IPS DF 6.9 (cell line): ENCODE results near the gene CRISPLD2.

Experiments
- DNase-seq: peaks from one replicate; pipeline ENCODE4 v3.0.0-alpha.2; 2013; ENCODE audit warnings: low read depth, low spot score
- H3K27ac ChIP-seq: one replicate; pipeline ENCODE4 v1.5.1; 2013; ENCODE audit warnings: low read length, control low read depth
- H3K27me3 ChIP-seq: 2 replicates; pipeline ENCODE4 v1.6.1; 2013; ENCODE audit warnings: mild to moderate bottlenecking, low read length; ENCODE audit not compliant: control insufficient read depth, insufficient read depth
- H3K36me3 ChIP-seq: 2 replicates; pipeline ENCODE4 v1.6.1; 2013; ENCODE audit warnings: low read length; ENCODE audit not compliant: control insufficient read depth, insufficient read depth
- H3K4me1 ChIP-seq: 2 replicates; pipeline ENCODE4 v1.6.1; 2013; ENCODE audit warnings: low read length; ENCODE audit not compliant: control insufficient read depth, insufficient read depth
- H3K4me3 ChIP-seq: 2 replicates; pipeline ENCODE4 v1.5.1; 2013; ENCODE audit warnings: mild to moderate bottlenecking, low read length
- H3K9me3 ChIP-seq: 2 replicates; pipeline ENCODE4 v1.6.1; 2013; ENCODE audit warnings: low read length, inconsistent platforms; ENCODE audit not compliant: control insufficient read depth, insufficient read depth
- WGBS: extraction: QIAGEN DNeasy Blood & Tissue Kit; methylation state at CpG from one replicate; pipeline ENCODE4 v1.1.7; 2013; ENCODE audit warnings: mixed read lengths, missing lambda C conversion rate; ENCODE audit not compliant: insufficient read length, insufficient coverage; 5-methylcytosine and 5-hydroxymethylcytosine counted together

CRISPLD2 gene

DNA sequence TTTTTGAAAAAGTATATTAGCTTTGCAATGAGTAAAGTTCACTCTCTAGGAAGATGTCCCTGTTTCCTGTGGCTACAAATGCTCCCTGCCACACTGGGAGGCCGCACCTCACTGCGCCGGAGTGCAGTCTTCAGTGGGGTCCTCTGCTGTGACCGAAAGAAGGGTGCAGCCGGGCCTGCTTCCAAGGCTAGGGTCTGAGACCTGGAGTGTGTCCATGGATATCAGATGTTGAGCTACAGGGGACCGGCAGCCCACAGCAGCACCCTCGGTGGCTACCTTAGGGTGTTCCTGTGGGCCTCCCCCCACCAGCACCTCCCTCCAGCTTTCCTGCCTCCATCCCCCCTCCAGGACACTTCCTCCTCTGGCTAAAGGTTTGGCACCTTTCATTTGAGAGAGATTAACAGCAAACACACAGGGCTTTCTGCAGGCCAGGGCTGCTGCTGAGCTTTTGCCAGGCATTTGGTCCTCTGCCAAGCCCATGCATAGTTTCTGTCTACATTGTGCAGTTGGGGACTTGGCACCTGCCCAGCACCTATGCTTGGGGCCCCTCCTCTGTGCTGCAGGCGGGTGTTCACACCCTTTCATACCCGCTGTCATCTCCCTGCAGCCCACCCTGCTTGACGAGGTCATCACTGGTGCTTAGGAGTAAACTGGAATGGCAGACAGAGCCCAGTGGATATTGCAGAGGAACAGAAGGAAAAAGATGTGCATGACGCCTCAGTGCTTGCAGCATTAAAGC lies 33.8 kb upstream of the CRISPLD2 start:
- H3K36me3 ChIP-seq, result no peaks in the 10 kb centered on the region
- no CpG with 5 or more reads among the region's 11 CpGs for WGBS
- DNase-seq, result no peak
- no peak overlapping the region for H3K4me3 ChIP-seq
- H3K9me3 ChIP-seq, result no peaks in the 10 kb centered on the region
- no peaks in the 10 kb centered on the region for H3K4me1 ChIP-seq
- no peaks in the 10 kb centered on the region for H3K27me3 ChIP-seq
- no peak overlapping the region for H3K27ac ChIP-seq

DNA sequence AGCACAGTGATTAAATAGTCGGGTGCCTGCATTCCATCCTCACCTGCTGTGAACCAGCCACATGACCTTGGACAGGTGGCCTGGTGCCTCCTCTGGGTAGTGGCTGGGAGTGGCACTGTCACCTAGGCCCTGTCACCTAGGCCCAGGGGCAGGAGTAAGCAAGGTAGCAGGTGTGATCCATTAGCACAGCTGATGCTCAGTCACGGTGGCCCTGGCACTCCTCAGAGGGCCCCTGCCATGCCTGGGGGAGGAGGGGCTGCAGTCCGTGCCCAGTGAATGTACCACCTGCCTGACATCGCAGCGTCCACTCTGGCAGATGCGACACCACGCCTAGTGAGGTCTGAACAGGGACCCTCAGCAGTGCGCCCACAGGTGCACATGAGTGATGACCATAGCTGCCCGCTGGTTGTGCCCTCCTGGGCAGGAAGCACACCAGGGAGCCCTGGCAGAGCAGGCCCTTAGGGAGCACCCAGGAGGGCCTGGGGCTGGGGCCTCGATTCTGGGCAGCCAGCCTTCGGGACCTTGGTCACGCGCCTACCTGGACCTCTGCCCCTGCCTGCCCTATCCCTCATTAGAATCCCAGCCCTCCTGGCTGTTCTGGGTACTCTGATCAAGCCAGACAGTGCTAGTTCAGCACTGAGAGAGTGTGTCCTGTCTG lies 33.1 kb upstream of the CRISPLD2 start:
- Histone ChIP-seq H3K4me1 (no peaks in the 10 kb centered on the region), H3K9me3 (no peaks in the 10 kb centered on the region), H3K27me3 (no peaks in the 10 kb centered on the region), H3K27ac (no peak overlapping the region), H3K36me3 (no peaks in the 10 kb centered on the region), H3K4me3 (no peak overlapping the region)
- WGBS, result no CpG with 5 or more reads among the region's 13 CpGs
- DNase-seq, result no peak

DNA sequence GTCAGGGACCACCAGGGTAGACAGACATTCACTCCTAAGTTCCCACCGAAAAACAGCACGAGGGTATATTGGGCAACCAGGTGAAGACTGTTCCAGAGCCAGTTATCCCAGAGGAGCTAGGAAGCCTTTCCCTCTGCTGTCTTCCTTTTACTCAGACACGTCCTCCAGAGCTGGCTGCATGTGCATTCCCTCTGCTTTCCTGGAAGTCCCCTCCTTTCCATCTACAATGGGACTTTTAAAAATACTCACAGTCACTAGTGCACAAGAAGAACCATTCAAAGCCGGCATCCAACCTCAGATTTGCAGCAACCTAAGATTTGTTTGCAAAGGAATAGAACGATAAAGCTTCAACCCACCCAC lies 32.5 kb upstream of the CRISPLD2 start:
- Histone ChIP-seq H3K27ac (no peak overlapping the region), H3K9me3 (no peaks in the 10 kb centered on the region), H3K4me1 (no peaks in the 10 kb centered on the region), H3K36me3 (no peaks in the 10 kb centered on the region), H3K4me3 (no peak overlapping the region), H3K27me3 (no peaks in the 10 kb centered on the region)
- WGBS, result no CpG with 5 or more reads among the region's 5 CpGs
- DNase-seq, result no peak

DNA sequence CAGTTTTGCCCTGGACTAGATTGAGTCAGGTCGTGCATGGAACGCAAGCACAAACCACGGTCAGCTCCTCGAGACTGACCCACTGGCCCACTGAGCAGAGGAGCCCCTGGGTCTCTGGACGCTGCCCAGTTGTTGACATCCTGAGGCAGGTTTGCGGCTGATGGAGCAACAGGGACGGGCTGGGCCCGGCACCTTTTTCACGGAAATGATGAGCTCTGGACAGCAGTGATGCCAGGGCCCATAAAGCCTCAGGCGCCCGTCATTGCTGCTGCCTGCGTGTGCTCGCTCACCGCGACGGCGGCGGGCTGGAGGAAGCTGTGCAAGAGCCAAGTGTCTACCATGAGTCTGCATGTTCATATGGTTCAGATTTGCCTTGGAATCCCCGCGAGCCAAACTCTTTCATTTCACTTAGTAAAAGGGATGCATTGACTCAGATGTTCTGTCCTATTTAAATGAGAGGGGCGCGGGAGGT lies 30.8 kb upstream of the CRISPLD2 start:
- H3K9me3 ChIP-seq, result no peaks in the 10 kb centered on the region
- no peaks in the 10 kb centered on the region for H3K27me3 ChIP-seq
- no peaks in the 10 kb centered on the region for H3K36me3 ChIP-seq
- no peak for DNase-seq
- no peak overlapping the region for H3K27ac ChIP-seq
- no peaks in the 10 kb centered on the region for H3K4me1 ChIP-seq
- no CpG with 5 or more reads among the region's 22 CpGs for WGBS
- no peak overlapping the region for H3K4me3 ChIP-seq

DNA sequence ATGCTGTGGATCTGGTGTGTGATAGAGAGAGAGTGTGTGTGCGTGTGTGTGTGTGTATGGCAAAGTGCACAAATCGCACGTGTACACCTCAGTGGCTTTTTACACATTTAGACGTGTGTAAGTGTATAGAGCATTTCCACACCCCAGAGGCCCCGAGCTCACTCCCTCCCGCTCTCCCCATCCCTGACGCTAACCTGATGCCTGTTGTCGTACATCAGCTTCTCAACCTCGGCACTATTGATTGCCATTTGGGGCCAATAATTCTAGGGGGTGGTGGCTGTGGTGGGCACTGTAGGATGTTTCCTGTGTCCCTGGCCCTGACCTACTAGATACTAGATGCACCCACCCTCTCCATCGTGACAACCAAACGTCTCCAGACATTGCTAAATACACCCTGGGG lies 30.4 kb upstream of the CRISPLD2 start:
- Histone ChIP-seq H3K27ac (no peak overlapping the region), H3K27me3 (no peaks in the 10 kb centered on the region), H3K4me3 (no peak overlapping the region), H3K4me1 (no peaks in the 10 kb centered on the region), H3K9me3 (no peaks in the 10 kb centered on the region), H3K36me3 (no peaks in the 10 kb centered on the region)
- WGBS, result no CpG with 5 or more reads among the region's 11 CpGs
- DNase-seq, result no peak

DNA sequence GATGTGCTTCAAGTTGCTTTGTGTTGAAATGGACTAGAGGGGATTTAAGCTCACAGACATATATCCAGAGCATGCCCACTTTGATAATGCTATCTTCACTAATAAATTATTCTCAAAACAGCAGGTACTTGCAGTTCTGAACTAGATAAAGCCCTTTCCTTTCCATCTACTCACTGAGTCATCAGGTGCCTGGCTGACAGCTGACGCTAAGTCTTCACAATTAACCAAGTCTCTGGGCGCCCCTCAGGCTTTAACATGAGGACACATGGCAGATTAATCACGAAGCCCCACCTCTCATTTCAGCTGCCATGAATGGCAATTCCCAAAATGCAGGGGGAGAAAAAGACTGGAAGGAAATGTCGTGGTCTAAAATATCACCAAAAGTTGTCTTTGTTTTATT lies 29.5 kb upstream of the CRISPLD2 start:
- DNase-seq, result no peak
- no CpG with 5 or more reads among the region's 4 CpGs for WGBS
- Histone ChIP-seq H3K27me3 (no peaks in the 10 kb centered on the region), H3K9me3 (no peaks in the 10 kb centered on the region), H3K4me1 (no peaks in the 10 kb centered on the region), H3K36me3 (no peaks in the 10 kb centered on the region), H3K27ac (no peak overlapping the region), H3K4me3 (no peak overlapping the region)

DNA sequence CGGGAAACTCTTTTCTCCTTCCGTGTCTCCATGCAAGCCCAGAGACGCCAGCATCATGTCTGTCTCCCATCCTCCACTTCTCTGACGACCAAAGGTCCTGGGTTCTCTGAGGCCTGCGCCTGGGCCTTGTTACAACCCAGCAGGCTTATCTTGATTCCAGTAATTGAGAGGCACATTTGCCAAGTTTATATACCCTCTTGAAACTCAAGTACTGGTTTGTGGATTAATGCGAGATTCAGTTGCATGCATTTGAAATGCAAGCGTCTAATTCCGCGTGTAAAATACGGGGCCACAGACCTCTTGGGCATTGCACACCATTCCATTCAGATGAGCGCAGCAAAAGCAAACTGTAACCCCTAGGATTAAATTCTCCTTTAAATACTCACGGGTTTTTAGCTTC lies 28.7 kb upstream of the CRISPLD2 start:
- H3K4me3 ChIP-seq, result no peak overlapping the region
- no peaks in the 10 kb centered on the region for H3K4me1 ChIP-seq
- H3K27me3 ChIP-seq, result no peaks in the 10 kb centered on the region
- no peaks in the 10 kb centered on the region for H3K9me3 ChIP-seq
- no peak for DNase-seq
- no peaks in the 10 kb centered on the region for H3K36me3 ChIP-seq
- no CpG with 5 or more reads among the region's 12 CpGs for WGBS
- no peak overlapping the region for H3K27ac ChIP-seq

DNA sequence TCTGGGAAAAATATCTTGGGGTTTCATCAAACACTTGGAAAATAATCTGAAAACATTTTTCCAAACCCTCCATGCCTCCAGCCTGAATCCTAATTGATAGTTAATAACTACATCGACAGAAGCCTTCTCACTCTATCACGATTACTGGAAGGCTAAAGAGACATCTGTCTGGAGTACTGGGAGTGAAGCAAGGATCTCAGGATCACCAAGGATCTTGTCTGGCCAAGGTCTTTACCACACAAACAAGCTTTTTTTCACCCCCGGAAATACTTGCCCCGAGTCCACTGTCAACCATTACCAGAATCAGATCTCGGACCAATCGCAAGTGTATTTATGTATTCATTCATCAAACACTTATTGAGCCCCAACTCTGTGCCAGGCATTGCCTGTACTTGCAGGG lies 28.3 kb upstream of the CRISPLD2 start:
- WGBS, result no CpG with 5 or more reads among the region's 6 CpGs
- Histone ChIP-seq H3K4me3 (no peak overlapping the region), H3K27ac (no peak overlapping the region), H3K27me3 (no peaks in the 10 kb centered on the region), H3K9me3 (no peaks in the 10 kb centered on the region), H3K4me1 (no peaks in the 10 kb centered on the region), H3K36me3 (no peaks in the 10 kb centered on the region)
- no peak for DNase-seq

DNA sequence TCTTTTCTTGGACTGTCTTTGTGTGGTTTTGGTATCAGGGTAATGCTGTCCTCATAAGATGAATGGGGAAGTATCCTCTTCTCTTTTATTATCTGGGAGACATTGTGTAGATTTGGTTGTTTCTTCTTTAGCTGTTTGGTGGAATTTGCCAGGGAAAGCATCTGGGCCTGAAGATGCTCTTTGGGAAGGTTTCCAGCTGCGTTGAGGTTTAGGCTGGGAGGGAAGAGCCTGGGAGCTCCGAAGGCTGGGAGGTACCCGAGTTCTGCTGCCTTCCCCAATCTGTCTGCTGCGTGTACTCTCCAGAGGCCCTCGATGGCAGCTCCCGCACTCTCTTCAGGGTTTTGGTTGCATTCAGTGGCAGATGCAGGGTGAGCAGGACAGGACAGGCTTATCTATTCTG lies 25.6 kb upstream of the CRISPLD2 start:
- H3K9me3 ChIP-seq, result no peaks in the 10 kb centered on the region
- H3K27me3 ChIP-seq, result no peaks in the 10 kb centered on the region
- H3K4me3 ChIP-seq, result no peak overlapping the region
- DNase-seq, result no peak
- H3K4me1 ChIP-seq, result no peaks in the 10 kb centered on the region
- no peaks in the 10 kb centered on the region for H3K36me3 ChIP-seq
- H3K27ac ChIP-seq, result no peak overlapping the region
- WGBS, result no CpG with 5 or more reads among the region's 6 CpGs

DNA sequence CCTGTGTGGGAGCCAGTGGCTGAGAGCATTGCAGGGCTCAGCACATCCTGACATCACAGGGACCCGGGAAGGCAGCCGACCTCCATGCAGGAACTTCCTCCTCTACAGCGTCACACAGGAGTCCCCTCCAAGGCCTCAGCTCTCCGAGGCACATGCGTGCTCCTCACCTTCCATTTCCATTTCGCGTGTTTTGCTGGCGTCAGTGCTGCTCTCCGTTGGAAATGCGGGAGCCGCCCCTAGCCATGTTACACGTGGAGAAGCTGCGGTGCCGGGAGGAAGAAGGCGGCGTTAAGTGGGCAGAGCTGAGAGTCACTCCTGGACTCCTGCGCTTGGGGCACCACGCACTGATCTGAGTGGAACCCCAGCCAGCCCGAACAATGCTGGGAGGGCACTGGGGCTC lies 25.2 kb upstream of the CRISPLD2 start:
- H3K36me3 ChIP-seq, result no peaks in the 10 kb centered on the region
- no CpG with 5 or more reads among the region's 19 CpGs for WGBS

More for the DNA sequence above, 25.2 kb upstream of the CRISPLD2 start:
- H3K4me1 ChIP-seq, result no peaks in the 10 kb centered on the region
- no peak overlapping the region for H3K4me3 ChIP-seq
- no peak overlapping the region for H3K27ac ChIP-seq
- DNase-seq, result no peak
- no peaks in the 10 kb centered on the region for H3K9me3 ChIP-seq
- no peaks in the 10 kb centered on the region for H3K27me3 ChIP-seq
